Prostate gland (tissue), 2 donors: ENCODE results near the gene CPLX3.

ENCODE experiments used
- CTCF ChIP-seq, 4 experiments: fragments of 200-600 bp in 2 of 4; fragments of 450-650 bp in 2 of 4; sonication (generic) in 2 of 4; IDR thresholded peaks; 1 replicate in 3 of 4; 2 replicates in 1 of 4; pipeline ENCODE4 v1.5.1; 2016 to 2019; ENCODE audit warnings: antibody characterized with exemption in 4 of 4, mild to moderate bottlenecking in 2 of 4, moderate library complexity in 2 of 4
- POLR2A ChIP-seq: fragments of 450-650 bp; IDR thresholded peaks from one replicate; pipeline ENCODE4 v1.6.1; 2016; ENCODE audit warnings: antibody characterized with exemption, mild to moderate bottlenecking
- POLR2AphosphoS5 ChIP-seq: sonication (generic); formaldehyde crosslinking; IDR thresholded peaks from one replicate; pipeline ENCODE4 v1.6.1; 2017; ENCODE audit warnings: antibody characterized with exemption

- TF ChIP-seq CTCF (IDR thresholded peaks at IDR 0.05) (no peak), POLR2A (no peak), POLR2AphosphoS5 (no peak)
These were observed 10.5 kb upstream of the CPLX3 start for GRCh38 chr15:74815961-74816360.
